Stomach (tissue), 9 donors: ENCODE data around the gene IL36A. TPM values are rescaled to one million over a fixed set of nuclear protein-coding genes. Genes with fewer than 3 reads are reported as not detected.

ENCODE experiments used
- DNase-seq, 2 donors: peaks; one replicate each; pipeline versions ENCODE4 v3.0.0 to v3.0.0-alpha.2; 2013 to 2019
- H3K27ac ChIP-seq, 5 donors: fragments of 200-600 bp in 4 of 5; sonication (generic) in 4 of 5; one replicate each; pipeline ENCODE4 v1.5.1; 2013 to 2019; ENCODE audit warnings: mild to moderate bottlenecking in 1 of 5, moderate library complexity in 1 of 5
- H3K27me3 ChIP-seq, 3 donors: fragments of 200-600 bp; sonication (generic); one replicate each; pipeline ENCODE4 v1.5.1; 2017 to 2019; ENCODE audit warnings: mixed run types in 1 of 3
- H3K36me3 ChIP-seq, 4 donors: fragments of 200-600 bp; sonication (generic); 1 replicate in 3 of 4; 2 replicates in 1 of 4; pipeline ENCODE4 v1.5.1; 2016 to 2019
- H3K4me1 ChIP-seq, 4 donors: fragments of 200-600 bp; sonication (generic); one replicate each; pipeline ENCODE4 v1.5.1; 2016 to 2019
- H3K4me3 ChIP-seq, 4 donors: fragments of 200-600 bp; sonication (generic) in 3 of 4; one replicate each; pipeline ENCODE4 v1.5.1; 2016 to 2019; ENCODE audit warnings: mild to moderate bottlenecking in 1 of 4
- H3K9me3 ChIP-seq, 4 donors: fragments of 200-600 bp; sonication (generic); one replicate each; pipeline ENCODE4 v1.5.1; 2016 to 2019
- CTCF ChIP-seq, 7 experiments: fragments of 450-650 bp in 4 of 7; fragments of 200-600 bp in 3 of 7; sonication (generic) in 3 of 7; IDR thresholded peaks; one replicate each; pipeline ENCODE4 v1.5.1; 2016 to 2019; ENCODE audit warnings: antibody characterized with exemption in 7 of 7, control low read depth in 2 of 7, mild to moderate bottlenecking in 1 of 7
- EP300 ChIP-seq: sonication (generic); formaldehyde crosslinking; IDR thresholded peaks from one replicate; pipeline ENCODE4 v1.6.1; 2017; ENCODE audit warnings: antibody characterized with exemption
- POLR2A ChIP-seq, 4 donors: fragments of 450-650 bp; IDR thresholded peaks; one replicate each; pipeline ENCODE4 v1.6.1; 2016; ENCODE audit warnings: antibody characterized with exemption in 4 of 4, control low read depth in 2 of 4, mild to moderate bottlenecking in 1 of 4, moderate library complexity in 1 of 4
- POLR2AphosphoS5 ChIP-seq, 3 donors: sonication (generic); formaldehyde crosslinking; IDR thresholded peaks; one replicate each; pipeline ENCODE4 v1.6.1; 2016; ENCODE audit warnings: antibody characterized with exemption in 3 of 3
- WGBS, 5 donors: extraction: QIAGEN DNeasy Blood & Tissue Kit in 3 of 5; methylation state at CpG; one replicate each; pipeline versions ENCODE4 v1.1.5 to v1.1.7; 2013 to 2018; 5-methylcytosine and 5-hydroxymethylcytosine counted together
- intact Hi-C: fragments of 100-400 bp; cut with DNase I; formaldehyde crosslinking; loops from one replicate; pipeline ENCODE4 v1.15.1; 2023; ENCODE audit warnings: low total_unique reads
- polyA plus RNA-seq, 3 donors: library from polyadenylated mRNA; stranded (reverse); fragments of 200-250 nt; gene quantifications; one replicate each; pipeline ENCODE4 v1.2.3, GENCODE V29; 2013
- total RNA-seq, 5 donors: library from RNA; depleted of rRNA; stranded (reverse); fragments of >200 nt; gene quantifications; one replicate each; pipeline versions ENCODE4 v1.1.0 to v1.2.3, GENCODE V29; 2014 to 2016
- donor health status: healthy with polysubstance abuse.
- donor health status: Bipolar disorder and iron deficiency.
- donor health status: healthy.

Gene IL36A
- total and polyA plus RNA-seq, 8 donors = 9.7 TPM; not detected in 7

- no peaks in the 10 kb centered on the region for H3K27me3 ChIP-seq
- no peak overlapping the region for H3K27ac ChIP-seq
- TF ChIP-seq EP300 = no peak
- TF ChIP-seq CTCF (IDR thresholded peaks at IDR 0.05) = no peak
- TF ChIP-seq POLR2A (IDR thresholded peaks at IDR 0.05) = no peak
- no peak for TF ChIP-seq POLR2AphosphoS5 (IDR thresholded peaks at IDR 0.05)
- intact Hi-C loops = no loop called here
- H3K4me3 ChIP-seq = no peak overlapping the region
- WGBS, 5 donors = 80 to 100% (median 100%) methylated on average over 1 of the region's 1 CpG
- H3K9me3 ChIP-seq = no peaks in the 10 kb centered on the region
- DNase-seq = no peak
- no peaks in the 10 kb centered on the region for H3K4me1 ChIP-seq
- no peaks in the 10 kb centered on the region for H3K36me3 ChIP-seq
These were observed 5.8 kb downstream of the IL36A start for GRCh38 chr2:113011108-113011507.

DNA sequence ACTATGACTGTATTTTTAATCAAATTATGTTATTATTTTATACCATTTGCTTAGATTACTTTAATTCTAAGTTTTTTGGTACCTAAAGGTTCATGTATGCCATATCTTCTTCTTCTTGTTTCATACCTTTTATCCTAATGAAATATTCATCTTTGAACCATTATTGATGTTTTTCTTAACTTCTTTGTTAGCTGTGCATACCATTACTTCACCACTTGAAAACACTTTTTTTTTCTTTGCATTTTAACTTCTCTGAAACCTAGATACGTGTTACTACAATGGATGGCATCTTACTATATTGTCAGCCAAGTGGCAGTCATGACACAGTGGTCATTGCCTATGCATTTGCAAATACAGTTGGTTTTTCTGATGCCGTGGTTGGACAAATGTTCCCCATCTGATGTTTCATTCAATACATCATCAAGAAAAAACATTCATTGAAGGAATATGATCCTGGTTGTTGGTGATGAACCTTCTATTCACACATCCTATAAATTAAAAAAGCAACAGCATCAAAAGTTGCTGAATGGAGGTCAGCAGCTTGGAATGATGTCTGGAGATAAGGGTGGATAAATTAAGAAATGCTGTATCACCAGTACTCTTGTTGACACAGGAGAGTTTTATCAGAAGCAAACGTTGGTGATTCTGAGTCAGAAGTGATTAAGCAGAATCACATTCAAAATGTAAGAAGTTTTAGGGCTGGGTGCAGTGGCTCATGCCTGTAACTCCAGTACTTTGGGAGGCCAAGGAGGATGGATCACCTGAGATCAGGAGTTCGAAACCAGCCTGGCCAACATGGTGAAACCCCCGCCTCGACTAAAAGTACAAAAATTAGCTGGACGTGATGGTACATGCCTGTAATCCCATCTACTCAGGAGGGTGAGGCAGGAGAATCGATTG lies 7.4 kb downstream of the IL36A start:
- H3K4me3 ChIP-seq = no peak overlapping the region
- DNase-seq = peak in 1 of 2 donors; percentile 50
- no peaks in the 10 kb centered on the region for H3K36me3 ChIP-seq
- no peak overlapping the region for H3K27ac ChIP-seq
- 38 to 61% (median 58%) methylated on average over 8 of the region's 8 CpGs for WGBS, 5 donors
- TF ChIP-seq EP300 (no peak), POLR2AphosphoS5 (IDR thresholded peaks at IDR 0.05) (peak in 2 of 3 donors; percentile 28 to 70)
- no peaks in the 10 kb centered on the region for H3K4me1 ChIP-seq
- H3K27me3 ChIP-seq = no peaks in the 10 kb centered on the region
- intact Hi-C loops = no loop called here
- no peaks in the 10 kb centered on the region for H3K9me3 ChIP-seq

DNA sequence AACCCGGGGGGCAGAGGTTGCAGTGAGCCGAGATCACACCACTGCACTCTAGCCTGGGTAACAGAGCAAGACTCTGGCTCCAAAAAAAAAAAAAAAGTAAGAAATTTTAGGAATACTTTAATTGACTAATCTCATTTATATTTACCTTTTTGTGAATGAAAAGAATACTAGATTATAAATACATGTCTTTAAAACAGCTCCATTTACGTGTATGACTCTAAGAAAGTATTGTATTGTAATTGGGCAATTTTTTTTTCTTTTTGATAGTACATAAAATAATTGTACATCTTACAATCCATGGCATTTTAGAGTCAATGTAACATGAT lies 8.0 kb downstream of the IL36A start:
- TF ChIP-seq POLR2AphosphoS5 (IDR thresholded peaks at IDR 0.05) (no peak), POLR2A (IDR thresholded peaks at IDR 0.05) (no peak), CTCF (IDR thresholded peaks at IDR 0.05) (no peak), EP300 (no peak)
- Histone ChIP-seq H3K4me3 (no peak overlapping the region), H3K36me3 (no peaks in the 10 kb centered on the region), H3K9me3 (no peaks in the 10 kb centered on the region), H3K4me1 (no peaks in the 10 kb centered on the region), H3K27me3 (no peaks in the 10 kb centered on the region), H3K27ac (no peak overlapping the region)
- no peak for DNase-seq
- intact Hi-C loops = no loop called here
- WGBS, 5 donors = 48 to 69% (median 65%) methylated on average over 3 of the region's 3 CpGs

DNA sequence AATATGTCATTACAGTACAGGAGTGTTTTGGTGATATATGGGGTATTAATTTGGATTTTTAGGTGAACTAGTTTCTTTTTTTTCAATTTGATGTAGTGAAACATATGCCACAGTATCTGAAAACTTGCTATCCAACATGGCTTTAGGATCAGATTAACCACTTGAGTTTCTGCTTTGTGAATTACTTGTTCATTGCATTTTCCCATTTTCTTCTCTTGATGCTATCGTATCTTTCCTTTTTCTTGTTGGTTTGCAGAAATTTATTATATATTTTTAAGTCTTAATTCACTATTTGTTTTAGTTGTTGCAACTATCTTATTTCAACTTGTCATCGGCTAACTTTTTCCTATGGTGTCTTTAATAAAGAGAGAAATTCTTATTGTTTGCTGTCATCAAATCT lies 8.8 kb downstream of the IL36A start:
- DNase-seq = no peak
- WGBS, 5 donors = 95 to 99% (median 96%) methylated on average over 2 of the region's 2 CpGs
- H3K4me3 ChIP-seq = no peak overlapping the region
- no peak for TF ChIP-seq POLR2A (IDR thresholded peaks at IDR 0.05)
- TF ChIP-seq CTCF (IDR thresholded peaks at IDR 0.05) = no peak
- TF ChIP-seq POLR2AphosphoS5 (IDR thresholded peaks at IDR 0.05) = no peak
- no peak for TF ChIP-seq EP300
- no peaks in the 10 kb centered on the region for H3K27me3 ChIP-seq
- H3K27ac ChIP-seq = no peak overlapping the region
- no peaks in the 10 kb centered on the region for H3K4me1 ChIP-seq
- H3K36me3 ChIP-seq = no peaks in the 10 kb centered on the region
- H3K9me3 ChIP-seq = no peaks in the 10 kb centered on the region
- intact Hi-C loops = no loop called here

GRCh38 chr2:113015042-113015441 lies 9.8 kb downstream of the IL36A start:
- H3K36me3 ChIP-seq = no peaks in the 10 kb centered on the region
- intact Hi-C loops = no loop called here
- TF ChIP-seq POLR2AphosphoS5 (IDR thresholded peaks at IDR 0.05) (no peak), POLR2A (IDR thresholded peaks at IDR 0.05) (no peak), CTCF (IDR thresholded peaks at IDR 0.05) (no peak), EP300 (no peak)
- H3K4me1 ChIP-seq = no peaks in the 10 kb centered on the region
- no peak overlapping the region for H3K27ac ChIP-seq
- H3K4me3 ChIP-seq = no peak overlapping the region
- no peaks in the 10 kb centered on the region for H3K9me3 ChIP-seq
- WGBS, 5 donors = 83 to 96% (median 91%) methylated on average over 1 of the region's 1 CpG
- H3K27me3 ChIP-seq = no peaks in the 10 kb centered on the region
- no peak for DNase-seq
